Suprapubic skin (tissue), 4 donors: Measurements from ENCODE around the gene PCDHB8. TPM values are rescaled to one million over a fixed set of nuclear protein-coding genes. Genes with fewer than 3 reads are reported as not detected.
"Not testable (repeated sequence)": the region's sequence is repeated elsewhere in the genome, so short reads cannot be mapped to it uniquely, and the experiment has no call there.

ENCODE experiments used
- DNase-seq, 2 donors: peaks; one replicate each; pipeline ENCODE4 v3.0.0-alpha.2; 2019; ENCODE audit warnings: low spot score in 2 of 2
- H3K27ac ChIP-seq: fragments of 200-600 bp; sonication (generic); one replicate; pipeline ENCODE4 v1.5.1; 2019
- H3K27me3 ChIP-seq: fragments of 200-600 bp; sonication (generic); one replicate; pipeline ENCODE4 v1.5.1; 2019
- H3K36me3 ChIP-seq: fragments of 200-600 bp; sonication (generic); one replicate; pipeline ENCODE4 v1.5.1; 2019
- H3K4me1 ChIP-seq: fragments of 200-600 bp; sonication (generic); one replicate; pipeline ENCODE4 v1.5.1; 2019
- H3K4me3 ChIP-seq: fragments of 200-600 bp; sonication (generic); one replicate; pipeline ENCODE4 v1.5.1; 2019; ENCODE audit warnings: mild to moderate bottlenecking
- H3K9me3 ChIP-seq: fragments of 200-600 bp; sonication (generic); one replicate; pipeline ENCODE4 v1.5.1; 2019
- EP300 ChIP-seq: sonication (generic); formaldehyde crosslinking; IDR thresholded peaks from one replicate; pipeline ENCODE4 v1.6.1; 2017; ENCODE audit warnings: antibody characterized with exemption
- POLR2A ChIP-seq, 2 donors: fragments of 450-650 bp; IDR thresholded peaks; one replicate each; pipeline ENCODE4 v1.6.1; 2017; ENCODE audit warnings: antibody characterized with exemption in 2 of 2, mild to moderate bottlenecking in 2 of 2, moderate library complexity in 2 of 2
- POLR2AphosphoS5 ChIP-seq, 3 donors: sonication (generic); formaldehyde crosslinking; IDR thresholded peaks; one replicate each; pipeline ENCODE4 v1.6.1; 2017; ENCODE audit warnings: antibody characterized with exemption in 3 of 3
- WGBS: methylation state at CpG from one replicate; pipeline ENCODE4 v1.1.5; 2018; 5-methylcytosine and 5-hydroxymethylcytosine counted together
- total RNA-seq, 4 donors: library from RNA; depleted of rRNA; stranded (reverse); fragments of >200 nt; gene quantifications; one replicate each; pipeline ENCODE4 v1.1.0, GENCODE V29; 2016
- TF ChIP-seq, protein P1 (sequence below), 2 donors: fragments of 200-600 bp in 1 of 2; fragments of 450-650 bp in 1 of 2; sonication (generic) in 1 of 2; IDR thresholded peaks; one replicate each; pipeline ENCODE4 v1.5.1; 2016 to 2019; ENCODE audit warnings: antibody characterized with exemption in 2 of 2, mild to moderate bottlenecking in 1 of 2, moderate library complexity in 1 of 2

PCDHB8 gene
- under 1 TPM in 3 of 4 donors, not detected in 1; 0.62 to 0.93 (median 0.68) TPM for total RNA-seq

DNA sequence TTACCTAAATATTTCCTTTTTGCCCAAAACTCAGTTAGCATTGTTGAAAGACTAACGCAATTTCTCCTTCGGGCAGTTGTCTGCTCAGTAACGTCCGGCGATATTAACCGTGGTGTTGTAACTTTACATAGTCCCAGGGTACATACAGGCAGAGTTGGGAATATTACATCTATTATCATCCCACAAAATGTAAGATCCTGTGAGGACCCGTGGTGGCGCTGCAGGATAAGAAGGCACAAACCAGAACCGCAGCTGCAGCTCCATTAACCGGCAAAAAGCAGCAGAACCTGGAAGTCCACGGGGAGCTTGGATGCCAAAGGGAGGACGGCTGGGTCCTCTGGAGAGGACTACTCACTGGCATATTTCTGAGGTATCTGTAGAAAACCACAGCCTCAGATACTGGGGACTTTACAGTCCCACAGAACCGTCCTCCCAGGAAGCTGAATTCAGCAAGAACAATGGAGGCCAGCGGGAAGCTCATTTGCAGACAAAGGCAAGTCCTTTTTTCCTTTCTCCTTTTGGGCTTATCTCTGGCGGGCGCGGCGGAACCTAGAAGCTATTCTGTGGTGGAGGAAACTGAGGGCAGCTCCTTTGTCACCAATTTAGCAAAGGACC is at the start of gene PCDHB8:
Gene PCDHB8 (plus strand): TSS at position 214 of the 615 bp plus-strand sequence. CDS start 245 bp downstream, at position 459.
- WGBS: 34% methylated on average over 14 of the region's 18 CpGs
- H3K36me3 ChIP-seq, H3K27ac ChIP-seq, H3K4me1 ChIP-seq, DNase-seq, H3K4me3 ChIP-seq: not testable (repeated sequence)
- H3K27me3 ChIP-seq: peaks cover 29% of the 10 kb centered on the region
- peaks cover 34% of the 10 kb centered on the region for H3K9me3 ChIP-seq

GRCh38 chr5:141135030-141135717 is 42.4 kb upstream of the PCDHB8 start, which contains the start of gene PCDHB5:
Gene PCDHB5, plus strand, starts transcription at chr5:141135206. Its CDS starts 229 bp downstream, at chr5:141135435.
- no peak for DNase-seq
- 23% methylated on average over 22 of the region's 22 CpGs for WGBS
- Histone ChIP-seq H3K9me3 (peaks cover 23% of the 10 kb centered on the region), H3K4me3 (peak within 1 kb of the TSS; percentile 31), H3K27ac (no peak within 1 kb of the TSS), H3K27me3 (no peaks in the 10 kb centered on the region), H3K36me3 (no peaks in the 10 kb centered on the region), H3K4me1 (no peaks in the 10 kb centered on the region)
- TF ChIP-seq POLR2AphosphoS5 (IDR thresholded peaks at IDR 0.05): no peak
- no peak for TF ChIP-seq EP300
- TF ChIP-seq POLR2A (IDR thresholded peaks at IDR 0.05): no peak
- TF ChIP-seq, protein P1, sequence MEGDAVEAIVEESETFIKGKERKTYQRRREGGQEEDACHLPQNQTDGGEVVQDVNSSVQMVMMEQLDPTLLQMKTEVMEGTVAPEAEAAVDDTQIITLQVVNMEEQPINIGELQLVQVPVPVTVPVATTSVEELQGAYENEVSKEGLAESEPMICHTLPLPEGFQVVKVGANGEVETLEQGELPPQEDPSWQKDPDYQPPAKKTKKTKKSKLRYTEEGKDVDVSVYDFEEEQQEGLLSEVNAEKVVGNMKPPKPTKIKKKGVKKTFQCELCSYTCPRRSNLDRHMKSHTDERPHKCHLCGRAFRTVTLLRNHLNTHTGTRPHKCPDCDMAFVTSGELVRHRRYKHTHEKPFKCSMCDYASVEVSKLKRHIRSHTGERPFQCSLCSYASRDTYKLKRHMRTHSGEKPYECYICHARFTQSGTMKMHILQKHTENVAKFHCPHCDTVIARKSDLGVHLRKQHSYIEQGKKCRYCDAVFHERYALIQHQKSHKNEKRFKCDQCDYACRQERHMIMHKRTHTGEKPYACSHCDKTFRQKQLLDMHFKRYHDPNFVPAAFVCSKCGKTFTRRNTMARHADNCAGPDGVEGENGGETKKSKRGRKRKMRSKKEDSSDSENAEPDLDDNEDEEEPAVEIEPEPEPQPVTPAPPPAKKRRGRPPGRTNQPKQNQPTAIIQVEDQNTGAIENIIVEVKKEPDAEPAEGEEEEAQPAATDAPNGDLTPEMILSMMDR (IDR thresholded peaks at IDR 0.05): no peak

DNA sequence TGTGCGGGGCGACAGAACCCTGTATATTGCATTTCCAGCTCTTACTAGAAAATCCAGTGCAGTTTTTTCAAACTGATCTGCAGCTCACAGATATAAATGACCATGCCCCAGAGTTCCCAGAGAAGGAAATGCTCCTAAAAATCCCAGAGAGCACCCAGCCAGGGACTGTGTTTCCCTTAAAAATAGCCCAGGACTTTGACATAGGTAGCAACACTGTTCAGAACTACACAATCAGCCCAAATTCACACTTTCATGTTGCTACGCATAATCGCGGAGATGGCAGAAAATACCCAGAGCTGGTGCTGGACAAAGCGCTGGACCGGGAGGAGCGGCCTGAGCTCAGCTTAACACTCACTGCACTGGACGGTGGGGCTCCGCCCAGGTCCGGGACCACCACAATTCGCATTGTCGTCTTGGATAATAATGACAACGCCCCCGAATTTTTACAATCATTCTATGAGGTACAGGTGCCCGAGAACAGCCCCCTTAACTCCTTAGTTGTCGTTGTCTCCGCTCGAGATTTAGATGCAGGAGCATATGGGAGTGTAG is 41.8 kb upstream of the PCDHB8 start:
- Histone ChIP-seq H3K9me3 (peaks cover 23% of the 10 kb centered on the region), H3K36me3 (no peaks in the 10 kb centered on the region), H3K27me3 (no peaks in the 10 kb centered on the region), H3K4me3 (peak overlapping the region; percentile 31), H3K4me1 (no peaks in the 10 kb centered on the region), H3K27ac (no peak overlapping the region)
- DNase-seq: no peak
- TF ChIP-seq EP300: no peak
- TF ChIP-seq POLR2AphosphoS5 (IDR thresholded peaks at IDR 0.05): no peak
- TF ChIP-seq, protein P1 (IDR thresholded peaks at IDR 0.05): no peak
- no peak for TF ChIP-seq POLR2A (IDR thresholded peaks at IDR 0.05)
- 58% methylated on average over 19 of the region's 19 CpGs for WGBS

GRCh38 chr5:141137346-141137745 is 40.2 kb upstream of the PCDHB8 start:
- not testable (repeated sequence) for H3K27ac ChIP-seq, DNase-seq, H3K36me3 ChIP-seq, H3K27me3 ChIP-seq, H3K4me3 ChIP-seq, H3K4me1 ChIP-seq
- WGBS: 43% methylated on average over 5 of the region's 34 CpGs
- H3K9me3 ChIP-seq: peaks cover 27% of the 10 kb centered on the region

DNA sequence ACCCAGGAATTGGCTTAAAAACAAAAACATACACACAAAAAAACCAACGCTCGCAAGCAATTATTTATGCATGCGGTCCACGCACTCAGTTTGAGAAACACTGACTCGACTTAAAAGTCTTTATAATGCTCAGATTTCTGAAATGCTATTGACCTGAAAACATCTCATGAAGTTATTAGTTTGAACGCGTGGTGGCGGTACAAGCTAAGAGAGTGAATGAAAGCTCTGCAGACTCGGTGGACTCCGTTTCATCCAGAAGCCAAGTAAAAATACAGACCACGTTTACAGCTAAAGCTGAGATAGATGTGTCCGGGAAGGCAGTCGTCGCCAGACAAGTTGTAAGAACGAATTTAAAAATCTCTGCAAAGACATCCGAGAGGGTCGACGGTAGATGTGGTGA is 27.8 kb upstream of the PCDHB8 start, which contains the start of gene PCDHB6:
Gene PCDHB6 (plus strand): TSS at position 246 of the 400 bp plus-strand sequence. CDS start 201 bp downstream, outside the sequence.
- no peak for DNase-seq
- no peaks in the 10 kb centered on the region for H3K36me3 ChIP-seq
- 19% methylated on average over 18 of the region's 18 CpGs for WGBS
- no peak within 1 kb of the TSS for H3K27ac ChIP-seq
- peaks cover 7% of the 10 kb centered on the region for H3K9me3 ChIP-seq
- no peaks in the 10 kb centered on the region for H3K4me1 ChIP-seq
- TF ChIP-seq, protein P1 (IDR thresholded peaks at IDR 0.05): no peak
- TF ChIP-seq POLR2A (IDR thresholded peaks at IDR 0.05) (no peak), POLR2AphosphoS5 (IDR thresholded peaks at IDR 0.05) (no peak), EP300 (no peak)
- H3K4me3 ChIP-seq: peak within 1 kb of the TSS; percentile 28
- H3K27me3 ChIP-seq: no peaks in the 10 kb centered on the region
